HG03378 (cell line): ENCODE measurements around the gene SLX4IP.
"Not testable (repeated sequence)": the region's sequence is repeated elsewhere in the genome, so short reads cannot be mapped to it uniquely, and the experiment has no call there.

Experiments
- ATAC-seq: cut with Tn5 transposase; IDR thresholded peaks from one replicate; pipeline ENCODE4 v1.9.1; 2021; ENCODE audit warnings: mild to moderate bottlenecking, moderate library complexity; ENCODE audit not compliant: unreplicated experiment

SLX4IP gene

GRCh38 chr20:10434832-10435812, at the start of gene SLX4IP:
SLX4IP (plus strand) TSS chr20:10435305; CDS start chr20:10458205, 22,900 bp downstream.
- ATAC-seq, result peak; percentile 58

GRCh38 chr20:10385850-10386544, 49.1 kb upstream of the SLX4IP start:
- ATAC-seq, result no peak

DNA sequence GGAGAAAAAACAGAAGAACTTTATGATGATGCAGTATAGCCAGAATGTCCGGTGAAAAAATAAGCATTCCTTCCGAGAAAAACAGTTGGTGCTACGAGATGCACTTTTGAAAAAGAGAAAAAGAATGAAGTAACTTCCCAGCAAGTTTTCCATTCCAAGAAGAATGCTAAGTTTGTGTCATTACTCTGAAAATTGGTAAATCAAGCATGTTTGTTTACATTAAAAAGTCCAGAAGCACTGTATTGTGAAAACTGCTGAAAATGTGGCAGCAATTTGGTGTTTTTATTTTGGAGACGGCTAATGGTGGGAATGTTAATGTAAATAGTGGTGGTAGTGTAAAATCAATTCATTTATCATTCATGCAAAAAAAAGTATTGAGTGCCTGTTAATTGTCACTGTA, 47.4 kb upstream of the SLX4IP start:
- ATAC-seq, result no peak

GRCh38 chr20:10388597-10388996, 46.5 kb upstream of the SLX4IP start:
- no peak for ATAC-seq

DNA sequence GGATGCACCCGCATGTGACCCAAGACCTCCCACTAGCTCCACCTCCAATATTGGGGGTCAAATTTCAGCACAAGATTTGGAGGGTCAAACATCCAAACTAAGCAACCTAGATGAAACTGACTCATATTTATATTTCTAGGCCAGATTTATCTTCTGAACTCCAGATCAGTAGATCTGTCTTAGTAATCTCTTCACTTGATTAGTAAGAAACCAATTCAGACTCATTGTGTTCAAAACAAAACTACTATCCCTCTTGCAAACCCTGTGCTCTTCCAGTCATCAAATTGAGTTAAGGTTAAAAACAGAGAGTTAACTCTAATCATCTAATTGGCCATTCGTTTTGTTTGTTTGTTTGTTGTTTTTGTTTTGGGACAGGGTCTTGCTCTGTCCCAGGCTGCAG, 44.4 kb upstream of the SLX4IP start:
- no peak for ATAC-seq

DNA sequence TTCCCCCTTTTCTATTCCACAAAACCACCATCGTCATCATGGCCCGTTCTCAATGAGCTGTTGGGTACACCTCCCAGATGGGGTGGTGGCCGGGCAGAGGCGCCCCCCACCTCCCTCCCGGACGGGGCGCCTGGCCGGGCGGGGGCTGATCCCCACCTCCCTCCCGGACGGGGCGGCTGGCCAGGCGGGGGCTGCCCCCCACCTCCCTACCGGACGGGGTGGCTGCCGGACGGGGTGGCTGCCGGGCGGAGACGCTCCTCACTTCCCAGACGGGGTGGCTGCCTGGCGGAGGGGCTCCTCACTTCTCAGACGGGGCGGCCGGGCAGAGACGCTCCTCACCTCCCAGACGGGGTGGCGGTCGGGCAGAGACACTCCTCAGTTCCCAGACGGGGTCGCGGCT, 40.4 kb upstream of the SLX4IP start:
- not testable (repeated sequence) for ATAC-seq

- no peak for ATAC-seq
Measured at GRCh38 chr20:10398834-10399369, 36.2 kb upstream of the SLX4IP start.

GRCh38 chr20:10402938-10403608, 32.0 kb upstream of the SLX4IP start:
- ATAC-seq, result no peak

GRCh38 chr20:10404023-10404628, 31.0 kb upstream of the SLX4IP start:
- no peak for ATAC-seq

DNA sequence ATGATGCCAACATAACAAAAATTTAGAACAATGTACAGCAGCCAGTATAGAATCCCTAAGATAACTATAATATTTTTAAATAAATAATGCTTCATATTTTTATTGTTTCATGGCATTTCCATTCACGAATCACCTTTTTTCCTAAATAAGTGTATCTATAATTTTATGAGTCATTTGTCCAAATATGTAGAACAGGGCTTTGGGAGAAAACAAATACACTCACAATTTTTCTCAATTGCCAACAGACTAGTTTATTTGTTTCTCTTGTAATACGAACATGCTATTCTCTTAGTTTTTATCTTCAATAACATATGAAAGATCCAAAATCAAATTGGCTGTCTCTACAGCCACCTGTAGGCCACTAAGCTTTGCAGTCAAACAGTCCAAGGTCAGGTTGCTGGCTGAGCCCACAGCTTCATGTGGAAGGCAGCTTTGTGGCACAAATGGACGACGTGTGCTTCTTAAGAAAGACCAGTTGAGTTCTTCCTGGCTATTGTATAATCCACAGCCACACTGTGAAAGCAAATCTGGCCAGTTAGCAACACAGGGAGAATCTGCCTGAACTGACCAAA, 30.1 kb upstream of the SLX4IP start:
- ATAC-seq, result no peak

GRCh38 chr20:10408108-10408813, 26.8 kb upstream of the SLX4IP start:
- ATAC-seq, result no peak

DNA sequence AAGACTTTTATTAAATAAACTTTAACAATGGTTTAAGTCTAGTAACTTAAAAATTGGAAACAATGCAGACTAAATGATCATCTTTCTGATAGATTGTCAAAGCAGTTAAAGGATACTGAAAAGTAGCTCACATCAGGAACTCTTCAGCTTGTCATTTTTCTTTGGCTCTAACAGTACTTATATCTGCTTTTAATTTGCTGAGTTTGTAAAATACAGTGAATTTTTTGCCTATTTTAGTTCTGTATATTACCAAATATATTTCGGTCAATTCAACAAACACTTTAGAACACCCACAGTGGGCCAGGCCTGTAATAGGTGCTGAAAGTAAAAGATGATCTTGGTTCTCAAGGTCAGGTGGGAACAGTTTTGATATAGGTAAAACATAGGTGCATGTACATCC, 23.4 kb upstream of the SLX4IP start:
- ATAC-seq, result no peak

DNA sequence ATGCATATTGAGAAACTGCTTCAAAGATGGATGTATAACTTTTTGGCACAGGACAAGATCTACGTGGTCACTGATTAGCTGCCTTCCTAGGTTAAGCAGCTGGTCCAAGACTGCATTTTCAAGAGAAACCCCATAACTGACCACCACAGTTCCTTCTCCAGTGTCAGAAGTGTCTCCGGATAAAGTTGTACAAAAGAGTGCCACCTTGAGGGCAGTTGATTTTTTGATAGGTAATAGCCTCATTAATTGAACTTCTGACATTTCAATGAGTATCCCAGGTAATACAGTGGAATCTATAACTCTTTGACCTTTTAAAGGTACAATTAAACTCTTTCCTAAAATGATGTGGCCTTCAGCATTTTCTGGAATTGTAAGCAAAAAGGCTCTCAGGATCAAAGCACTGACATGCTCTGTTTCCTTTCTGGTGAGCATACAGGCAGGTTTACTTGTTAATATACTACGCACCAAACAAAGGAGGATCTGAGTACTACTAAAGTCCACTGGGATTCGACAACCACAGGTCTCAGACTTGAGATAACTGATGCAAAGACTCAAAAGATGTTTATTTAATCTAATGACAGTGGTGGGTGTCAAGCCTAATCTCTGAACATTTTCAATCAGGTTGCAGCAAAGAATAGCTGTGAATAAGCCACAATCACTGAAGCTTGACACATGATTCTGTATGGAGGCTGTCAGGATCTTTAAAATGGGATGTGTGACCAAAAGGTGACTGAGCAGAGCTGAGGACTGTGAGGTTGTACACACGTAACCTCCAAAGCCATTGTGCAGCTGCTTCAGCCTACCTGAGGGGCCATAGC, 22.3 kb upstream of the SLX4IP start:
- ATAC-seq, result peak; percentile 46

GRCh38 chr20:10415013-10415650, 20.0 kb upstream of the SLX4IP start:
- no peak for ATAC-seq

- ATAC-seq, result not testable (repeated sequence)
Measured at GRCh38 chr20:10417218-10417617, 17.9 kb upstream of the SLX4IP start.

- no peak for ATAC-seq
Measured at GRCh38 chr20:10419550-10420133, 15.5 kb upstream of the SLX4IP start.

DNA sequence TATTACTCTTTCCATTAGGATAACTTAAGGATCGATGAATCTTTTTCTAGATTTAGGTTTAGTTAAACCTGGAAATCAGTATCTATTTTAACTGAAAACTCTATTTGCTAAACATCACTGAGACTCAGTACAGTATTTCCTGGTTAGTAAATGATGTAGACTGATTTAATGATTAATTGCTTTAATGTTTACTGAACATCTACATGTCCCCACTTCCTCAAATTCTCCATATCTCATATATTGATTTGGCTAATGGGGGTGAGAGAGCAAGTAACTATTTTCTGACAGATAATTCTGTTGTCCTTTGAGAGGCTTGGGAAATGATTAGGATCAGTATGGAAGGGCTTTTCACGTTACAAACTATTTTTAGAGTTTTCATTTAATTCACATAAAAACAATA, 11.4 kb upstream of the SLX4IP start:
- peak; percentile 89 for ATAC-seq

DNA sequence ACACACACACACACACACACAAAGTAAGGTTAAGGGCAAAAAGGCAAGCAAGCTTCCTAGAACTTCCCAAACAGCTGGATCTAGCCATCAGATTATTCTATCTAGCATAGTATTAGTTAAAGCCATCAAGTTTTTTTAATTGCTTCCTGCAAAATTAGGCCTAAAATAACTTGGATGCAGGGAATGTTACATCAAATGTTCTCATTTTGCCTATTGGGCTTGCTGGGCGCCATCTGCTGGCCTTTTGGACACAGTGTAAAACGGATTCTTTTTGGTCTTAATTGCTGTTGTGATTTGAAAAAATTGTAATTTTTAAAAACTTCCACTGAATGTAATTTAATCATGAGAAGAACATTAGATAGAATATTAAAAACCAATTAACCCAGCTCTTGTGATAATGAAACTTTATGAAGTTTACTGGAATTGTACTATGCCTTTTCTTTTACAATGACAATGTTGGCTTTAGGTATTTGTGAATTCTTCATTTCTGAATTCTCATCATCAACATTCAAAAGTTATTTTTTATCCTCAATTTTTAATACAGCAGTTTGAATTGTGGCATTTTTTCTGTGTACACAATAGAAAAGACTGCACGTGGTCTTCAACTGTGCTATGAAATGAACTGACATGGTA, 7.9 kb upstream of the SLX4IP start:
- no peak for ATAC-seq
